CD4-positive, alpha-beta T cell treated with Interleukin-6 for 4 hours (primary cell): ENCODE data around the gene C2orf66.

Source experiments
- DNase-seq: peaks from one replicate; pipeline ENCODE4 v3.0.0-alpha.2; 2020; ENCODE audit warnings: mixed read lengths

The C2orf66 gene

DNA sequence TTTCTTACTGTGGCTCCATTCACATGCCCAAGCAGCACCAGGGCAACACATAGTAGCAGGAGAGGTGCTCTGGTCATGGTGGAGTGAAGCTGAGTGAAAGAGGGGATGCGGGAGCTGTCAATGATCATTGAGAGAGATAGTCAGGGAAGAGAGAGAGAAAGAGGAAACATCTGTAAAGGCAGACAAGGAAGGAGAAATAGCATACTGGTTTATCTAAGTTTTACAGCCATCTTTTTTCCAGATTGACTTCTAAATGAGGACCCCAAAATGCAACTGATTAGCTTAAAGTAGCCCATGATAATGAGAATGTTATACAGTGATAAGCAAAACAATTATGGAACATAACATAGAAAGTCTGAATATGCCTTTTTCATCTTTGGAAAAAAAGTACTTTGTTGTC, at the start of gene C2orf66:
Gene C2orf66 (minus strand): TSS at position 96 of the 400 bp plus-strand sequence. CDS start 19 bp downstream, at position 77.
- DNase-seq: no peak

DNA sequence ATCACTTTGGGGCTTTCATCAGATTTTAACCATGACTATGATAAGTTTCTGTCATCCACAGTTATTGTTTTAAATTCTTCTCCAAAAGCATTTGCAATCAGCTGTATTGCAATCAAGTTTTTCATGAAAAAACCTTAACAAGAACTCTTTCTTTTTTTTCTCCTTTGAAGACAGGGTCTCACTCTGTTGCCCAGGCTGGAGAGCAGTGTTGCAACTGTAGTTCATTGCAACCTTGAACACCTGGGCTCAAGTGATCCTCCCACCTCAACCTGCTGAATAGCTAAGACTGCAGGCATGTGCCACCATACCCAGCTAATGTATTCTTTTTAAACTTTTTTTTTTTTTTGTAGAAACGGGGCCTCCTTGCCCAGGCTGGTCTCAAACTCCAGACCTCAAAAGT, 45.5 kb upstream of the C2orf66 start:
- no peak for DNase-seq

GRCh38 chr2:196853301-196854087, 44.3 kb upstream of the C2orf66 start:
- no peak for DNase-seq

- DNase-seq: no peak
Observed at GRCh38 chr2:196851088-196851487, 41.9 kb upstream of the C2orf66 start.

GRCh38 chr2:196849895-196850294, 40.7 kb upstream of the C2orf66 start:
- peak; percentile 1 for DNase-seq

DNA sequence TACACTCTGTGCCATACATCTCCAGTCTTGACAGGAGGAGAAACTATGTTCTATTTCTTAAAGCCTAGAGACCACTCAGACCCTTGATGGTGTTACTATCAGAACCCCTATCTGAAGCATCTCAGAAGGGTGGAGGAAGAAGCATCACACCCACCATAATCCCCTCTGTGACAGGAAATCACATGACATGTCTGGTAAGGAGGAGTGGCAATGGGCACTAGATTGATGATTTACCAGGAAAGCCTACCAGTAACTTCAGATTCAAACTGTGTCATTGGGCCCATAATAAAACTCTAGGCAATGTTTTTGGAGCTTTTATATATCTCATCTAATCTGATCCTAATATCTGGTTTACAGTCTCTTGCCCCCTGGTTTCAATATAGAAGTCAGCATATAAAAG, 37.1 kb upstream of the C2orf66 start:
- no peak for DNase-seq

DNA sequence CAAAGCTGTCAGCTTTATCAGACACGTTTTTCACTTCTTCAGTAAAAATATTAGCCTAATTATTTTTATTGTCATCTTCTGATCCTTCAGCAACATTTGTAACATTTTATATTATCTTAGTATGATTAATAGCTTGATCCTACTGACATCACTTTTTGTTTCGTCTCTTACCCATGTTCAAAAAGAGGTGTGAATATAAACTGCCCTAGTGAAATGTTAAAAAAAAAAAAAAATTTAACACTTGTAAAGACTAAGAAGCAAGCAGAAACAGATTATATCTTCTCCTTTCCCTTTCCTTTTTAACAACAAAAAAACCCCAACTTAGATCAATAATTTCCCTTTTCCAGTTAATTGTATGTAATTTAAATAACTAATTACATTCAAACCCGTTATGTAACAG, 36.2 kb upstream of the C2orf66 start:
- DNase-seq: no peak

DNA sequence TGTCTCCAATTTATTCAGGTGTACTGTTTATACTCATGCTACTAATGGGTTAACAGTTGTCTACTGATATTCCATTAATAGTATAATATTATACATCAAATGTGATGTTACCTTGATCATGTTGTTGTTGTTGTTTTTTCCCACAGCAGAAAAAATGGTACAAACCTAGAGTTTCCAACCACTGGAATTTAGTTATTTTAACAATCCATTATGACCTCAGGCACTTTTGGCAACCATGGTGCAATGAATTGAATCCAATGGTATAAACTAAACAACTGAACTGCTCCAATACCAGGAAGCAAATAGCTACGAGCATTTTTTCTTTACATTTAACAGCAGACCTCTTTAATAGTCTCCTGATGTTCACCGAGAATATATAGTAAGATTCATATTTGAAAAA, 31.0 kb upstream of the C2orf66 start:
- no peak for DNase-seq

- no peak for DNase-seq
Observed at GRCh38 chr2:196839574-196839973, 30.4 kb upstream of the C2orf66 start.

DNA sequence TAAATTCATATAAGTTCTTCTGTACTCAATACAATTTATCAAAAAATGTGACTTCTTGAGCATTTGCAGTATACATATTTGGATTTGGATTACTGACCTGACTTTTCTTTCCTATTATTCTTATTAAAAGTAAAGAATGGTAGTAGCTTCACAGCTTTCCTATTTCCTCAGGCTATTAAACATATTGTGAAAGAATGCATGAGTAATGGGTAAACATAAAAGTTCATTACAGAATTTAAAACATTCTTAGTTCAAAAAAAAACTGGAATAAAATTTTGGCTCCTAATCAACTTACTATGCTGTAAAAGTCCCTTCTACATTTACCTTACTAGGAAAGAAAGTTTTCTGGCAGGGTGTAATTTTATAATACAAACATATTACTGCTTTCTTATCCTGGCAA, 27.3 kb upstream of the C2orf66 start:
- no peak for DNase-seq

GRCh38 chr2:196830701-196831100, 21.5 kb upstream of the C2orf66 start:
- DNase-seq: no peak

- DNase-seq: no peak
Observed at GRCh38 chr2:196827356-196827755, 18.2 kb upstream of the C2orf66 start.

DNA sequence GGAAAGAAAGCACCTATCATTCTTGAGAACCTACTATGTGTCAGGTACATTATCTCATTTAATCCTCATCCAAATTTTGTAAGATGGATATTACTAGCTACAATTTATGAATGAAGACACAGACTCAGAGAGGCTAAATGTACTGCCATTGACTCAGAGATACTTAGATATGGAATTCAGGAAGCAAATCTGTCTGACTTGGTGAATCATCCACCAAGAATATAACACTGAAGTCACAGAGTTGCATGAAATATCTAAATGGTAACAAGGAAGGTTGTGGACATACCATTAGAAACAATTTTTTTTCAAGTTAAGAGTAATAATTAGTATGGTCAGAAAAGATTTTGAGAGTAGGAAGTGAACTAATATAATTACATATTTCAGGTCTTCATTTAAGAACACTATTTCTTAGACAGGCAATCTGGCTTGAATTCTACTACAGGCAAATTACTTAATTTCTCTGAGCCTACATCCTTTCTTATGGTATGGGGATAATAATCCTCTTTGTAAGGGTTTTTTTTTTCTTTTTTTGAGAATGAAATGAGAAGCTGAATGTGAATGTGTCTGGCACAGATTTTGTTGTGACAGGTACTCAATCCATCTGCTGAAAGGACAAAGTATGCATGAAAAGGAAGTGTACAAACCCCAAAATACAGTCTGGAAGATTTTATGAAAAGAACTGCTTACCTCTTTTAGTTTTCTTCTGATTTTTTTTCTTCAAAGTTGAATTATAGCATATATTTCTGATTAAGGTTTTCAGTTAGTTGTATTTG, 14.8 kb upstream of the C2orf66 start:
- DNase-seq: no peak

GRCh38 chr2:196821195-196821594, 12.0 kb upstream of the C2orf66 start:
- no peak for DNase-seq

DNA sequence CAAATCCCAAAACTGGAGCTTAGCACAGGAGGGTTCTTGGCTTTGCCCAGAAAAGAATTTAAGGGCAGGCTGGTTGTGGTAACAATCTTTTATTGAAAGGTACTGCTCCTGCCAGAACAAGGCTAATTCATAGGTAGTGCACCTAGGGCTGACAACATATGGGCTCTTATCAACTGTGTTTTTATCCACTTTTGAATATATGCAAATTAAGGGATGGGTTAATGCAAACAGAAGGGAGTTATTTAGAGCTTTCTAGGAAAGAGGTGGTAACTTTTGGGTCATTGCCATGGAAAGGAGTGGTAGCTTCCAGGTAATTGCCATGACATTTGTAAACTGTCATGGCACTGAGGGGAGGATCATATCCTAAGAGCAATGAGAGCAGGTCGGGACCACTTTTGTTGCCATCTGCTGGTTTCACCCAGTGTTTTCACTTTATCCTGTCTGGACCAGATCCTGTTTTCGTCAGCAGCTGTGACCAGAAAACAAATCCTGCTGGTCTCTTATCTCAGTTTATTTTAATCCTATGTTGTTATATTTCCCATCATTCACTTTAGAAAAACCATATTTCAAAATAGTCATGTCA, 981 bp downstream of the C2orf66 start:
- no peak for DNase-seq

- DNase-seq: no peak
Observed at GRCh38 chr2:196804381-196804780, 4.8 kb downstream of the C2orf66 start.

DNA sequence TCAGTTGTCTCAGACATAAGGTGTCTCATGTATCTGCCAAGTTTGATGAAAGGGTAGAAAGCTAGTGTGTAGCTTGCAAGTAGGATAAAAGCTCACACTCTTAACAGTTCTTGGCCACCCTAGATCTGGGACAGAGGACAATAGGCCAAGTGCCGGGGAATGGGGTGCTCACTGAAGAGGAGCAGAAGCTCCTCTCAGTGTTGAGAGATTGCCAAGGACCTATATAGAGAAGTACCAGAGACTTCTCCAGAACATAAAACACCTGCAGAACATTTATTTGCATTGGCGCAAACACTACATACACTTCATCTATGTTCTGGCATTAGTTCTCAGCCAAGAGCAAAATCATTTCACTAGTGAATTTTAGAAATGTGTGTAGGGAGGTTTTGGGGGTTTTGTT, 6.8 kb downstream of the C2orf66 start:
- DNase-seq: no peak

DNA sequence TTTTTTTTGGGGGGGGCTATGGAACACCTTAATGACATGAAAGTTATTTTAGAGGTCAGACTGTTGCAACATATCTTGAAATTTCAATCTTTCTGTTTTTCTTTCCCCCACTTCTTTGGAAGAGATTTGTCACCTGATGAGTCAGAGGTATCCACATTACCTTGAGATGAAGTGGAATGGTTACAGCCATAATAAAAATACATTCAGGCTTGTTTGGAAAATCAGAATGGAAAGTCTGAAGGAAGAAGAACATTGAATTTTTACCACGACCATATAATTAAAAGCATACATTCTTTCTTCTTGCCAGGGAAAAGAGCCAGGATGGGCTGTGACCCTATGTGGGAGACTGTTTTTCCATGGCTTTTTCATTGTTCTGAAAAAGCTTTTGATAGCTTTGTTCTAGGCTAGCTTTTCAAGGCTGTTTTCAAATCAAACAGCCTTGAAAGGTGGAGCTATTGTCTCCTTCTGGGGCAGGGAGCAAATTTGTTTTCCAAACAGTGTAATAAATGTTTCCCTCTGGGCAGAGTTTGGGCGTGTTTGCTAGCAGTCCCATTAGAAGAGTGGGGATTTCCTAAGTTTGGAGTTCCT, 7.4 kb downstream of the C2orf66 start:
- DNase-seq: no peak

DNA sequence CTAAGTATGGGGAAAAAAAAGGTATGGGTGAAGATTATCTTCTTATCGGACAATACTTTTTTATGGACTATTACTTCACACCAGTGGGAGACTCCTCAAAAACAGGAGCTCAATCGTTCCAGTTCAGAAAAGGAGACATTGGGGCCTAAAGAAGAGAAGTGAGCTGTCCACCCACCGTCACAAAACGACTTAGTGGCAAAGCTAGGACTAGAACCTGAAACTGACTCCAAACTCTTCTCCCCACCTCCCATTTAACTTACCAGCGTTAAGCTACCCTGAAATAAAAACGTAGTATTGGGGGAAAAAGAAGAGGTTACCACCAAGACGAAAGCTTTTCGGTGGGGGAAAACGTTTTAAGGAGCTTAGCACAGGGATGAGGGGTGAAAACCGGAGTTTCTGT, 10.2 kb downstream of the C2orf66 start:
- no peak for DNase-seq

DNA sequence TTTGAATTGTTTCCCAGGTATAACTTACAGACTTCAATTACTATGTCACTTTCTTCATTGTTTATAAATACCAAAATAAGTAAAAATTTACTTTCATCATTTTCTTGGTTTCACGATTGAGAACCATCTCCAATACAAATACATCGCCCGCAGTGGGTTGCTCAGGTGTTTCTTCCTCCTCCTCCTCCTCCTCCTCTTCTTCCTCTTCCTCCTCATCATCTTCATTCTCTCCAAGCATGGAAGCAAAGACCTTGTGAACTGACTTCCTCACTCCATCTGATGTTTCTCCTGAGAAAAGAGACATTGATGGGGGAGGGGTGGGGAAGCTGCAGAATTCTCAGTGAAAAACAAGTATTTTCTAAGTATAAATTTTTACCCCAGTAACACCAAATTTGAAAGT, 16.3 kb downstream of the C2orf66 start:
- DNase-seq: no peak

- DNase-seq: no peak
Observed at GRCh38 chr2:196783431-196784094, 25.6 kb downstream of the C2orf66 start.

- no peak for DNase-seq
Observed at GRCh38 chr2:196767101-196767500, 42.1 kb downstream of the C2orf66 start.

GRCh38 chr2:196759378-196759706, 49.8 kb downstream of the C2orf66 start:
- no peak for DNase-seq
